Measurements from ENCODE around the gene IGSF9.

The IGSF9 gene

DNA sequence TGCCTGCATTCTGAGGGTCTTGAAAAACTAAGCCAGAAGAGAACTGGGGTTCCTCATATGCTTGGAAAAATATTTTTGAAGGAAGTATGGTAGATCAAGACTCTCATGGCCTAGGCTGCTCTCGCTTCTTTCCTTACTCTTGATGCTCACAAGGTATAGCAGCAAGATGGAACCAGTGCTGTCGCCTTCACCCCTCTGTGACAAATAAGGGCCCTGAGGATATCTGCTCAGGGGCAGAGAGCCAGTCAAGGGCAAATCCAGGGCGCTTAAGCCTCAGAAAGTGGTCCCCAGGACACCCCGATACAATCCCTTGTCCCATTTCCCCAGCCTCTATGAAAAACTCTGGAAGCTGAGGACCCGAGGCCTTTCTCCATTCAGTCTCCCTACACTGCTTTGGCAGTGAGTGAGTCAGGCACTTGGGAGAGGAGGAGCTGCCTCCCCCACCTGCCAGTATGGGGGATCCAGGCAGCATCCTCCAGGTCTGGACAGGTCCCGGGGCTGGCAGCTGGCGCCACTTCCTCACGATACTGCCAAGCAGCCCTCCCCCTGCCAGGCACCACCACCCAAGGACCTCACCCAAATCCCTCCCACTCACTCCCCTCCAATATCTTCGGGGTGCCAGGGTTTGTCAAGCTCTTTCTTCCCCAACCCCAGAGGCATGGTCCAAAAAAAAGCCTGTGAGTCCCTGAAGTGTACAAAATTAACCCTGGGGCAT, 1.3 kb downstream of the IGSF9 start:
- no peak for DNase-seq

DNA sequence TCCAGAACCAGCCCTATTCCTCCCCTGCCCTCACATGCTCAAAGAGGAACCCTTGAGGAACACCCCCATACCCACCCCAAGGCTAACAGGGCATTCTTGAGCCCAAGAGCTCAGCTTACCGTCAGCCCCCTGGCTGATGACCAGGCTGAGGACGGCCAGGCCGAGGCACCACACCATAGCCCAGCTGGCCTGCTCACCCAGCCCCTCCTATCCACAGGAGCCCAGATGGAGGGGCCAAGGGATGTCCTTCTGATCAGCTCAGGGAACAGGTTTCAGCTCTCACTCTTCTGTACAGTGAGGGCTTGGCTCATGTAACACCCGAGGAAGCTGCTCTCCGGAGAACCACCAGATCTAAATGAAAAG, 2.2 kb downstream of the IGSF9 start:
- no peak for DNase-seq

DNA sequence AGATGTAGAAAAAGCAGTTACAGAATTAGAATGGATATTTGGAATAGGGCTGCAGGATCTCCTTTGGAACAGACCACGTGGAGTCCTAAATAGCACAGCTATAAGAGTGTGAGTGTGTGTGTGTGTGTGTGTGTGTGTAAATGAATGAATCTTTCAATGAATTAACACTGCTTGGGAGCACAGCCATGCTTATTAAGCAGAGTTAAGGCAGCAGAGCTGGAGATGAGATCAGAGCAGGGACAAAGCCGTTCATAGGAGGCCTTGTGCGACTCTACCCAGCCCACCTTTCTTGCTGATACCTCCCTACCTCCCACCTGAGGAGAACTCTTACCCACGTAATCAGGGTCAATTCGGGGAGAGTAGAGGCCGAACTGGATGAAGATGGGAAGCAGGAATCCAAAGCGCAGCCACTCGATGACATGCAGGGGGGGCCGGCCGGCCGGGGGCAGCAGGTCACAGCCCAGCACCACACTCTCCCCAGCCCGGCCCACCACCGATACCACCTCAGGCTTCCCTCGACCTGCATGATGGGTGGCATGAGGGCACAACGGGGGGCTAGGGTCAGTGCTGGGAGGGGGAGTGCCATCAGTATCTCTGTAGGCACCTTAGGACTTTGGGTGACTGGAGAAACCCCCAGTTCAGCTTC, 2.7 kb downstream of the IGSF9 start:
- DNase-seq = no peak

DNA sequence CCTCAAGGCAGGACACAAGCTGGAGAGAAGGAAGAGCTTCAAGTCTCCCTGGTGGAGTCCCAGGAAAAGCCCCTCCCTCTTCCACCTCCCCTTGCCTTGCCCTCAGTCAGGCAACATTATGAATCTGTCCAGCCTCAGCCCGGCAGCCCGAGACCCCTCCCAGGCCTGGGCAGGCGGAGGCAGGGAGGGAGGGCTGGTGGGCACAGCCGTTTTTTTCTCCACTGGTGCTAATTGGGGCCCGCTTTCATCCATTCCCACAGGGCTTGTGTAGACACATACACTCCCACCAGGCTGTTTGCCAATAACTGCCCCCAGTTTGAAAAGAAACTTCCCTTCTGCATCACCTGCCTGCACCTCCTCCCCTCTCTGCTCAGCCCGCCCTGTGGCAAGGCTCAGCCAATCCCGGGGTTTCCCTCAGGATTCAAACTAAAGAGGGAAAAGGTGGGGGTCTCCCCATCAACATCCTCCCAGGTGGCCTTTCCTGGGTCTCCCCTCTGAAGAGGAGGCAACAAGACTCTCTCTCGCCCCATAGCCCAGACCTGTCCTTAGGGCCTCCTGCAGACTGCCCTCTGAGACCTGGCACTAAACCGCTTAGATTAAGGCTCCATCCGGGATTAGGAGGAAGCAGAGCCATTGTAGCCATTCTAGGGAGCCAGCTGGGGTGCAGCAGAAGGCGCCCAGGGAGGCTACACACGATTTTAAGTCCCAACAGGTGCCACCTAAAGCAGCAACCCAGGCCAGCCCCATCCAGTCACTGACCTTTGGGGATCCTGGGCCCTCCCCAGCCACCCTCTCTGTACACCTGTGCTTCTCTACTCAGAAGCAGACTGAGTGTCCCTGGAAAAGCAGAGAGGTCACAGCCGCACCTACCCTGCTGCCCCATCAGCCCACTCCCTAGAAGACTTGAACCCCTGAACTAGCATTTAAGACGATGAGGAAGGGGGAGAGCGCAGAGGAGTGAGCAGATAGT, 3.5 kb downstream of the IGSF9 start:
- no peak for DNase-seq

DNA sequence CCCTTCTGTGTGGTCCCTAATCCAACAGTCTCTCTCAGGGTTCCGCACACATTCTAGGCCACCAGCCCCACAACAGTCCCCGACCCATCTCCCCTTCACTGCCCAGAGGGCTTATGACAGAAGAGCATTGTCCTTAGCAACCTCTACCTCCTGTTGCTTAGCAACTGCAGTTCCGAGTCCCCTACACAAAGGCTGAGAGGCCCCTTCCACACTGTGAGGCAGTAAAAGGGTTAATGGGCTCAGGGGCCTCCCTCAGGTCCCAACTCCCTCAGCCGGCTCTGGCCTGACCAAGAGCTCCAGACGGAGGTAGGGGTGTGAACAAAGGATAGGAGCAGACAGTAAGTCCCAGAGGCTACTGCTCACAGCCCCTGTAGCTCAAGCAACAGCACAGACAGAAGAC, 4.3 kb downstream of the IGSF9 start:
- no peak for DNase-seq

DNA sequence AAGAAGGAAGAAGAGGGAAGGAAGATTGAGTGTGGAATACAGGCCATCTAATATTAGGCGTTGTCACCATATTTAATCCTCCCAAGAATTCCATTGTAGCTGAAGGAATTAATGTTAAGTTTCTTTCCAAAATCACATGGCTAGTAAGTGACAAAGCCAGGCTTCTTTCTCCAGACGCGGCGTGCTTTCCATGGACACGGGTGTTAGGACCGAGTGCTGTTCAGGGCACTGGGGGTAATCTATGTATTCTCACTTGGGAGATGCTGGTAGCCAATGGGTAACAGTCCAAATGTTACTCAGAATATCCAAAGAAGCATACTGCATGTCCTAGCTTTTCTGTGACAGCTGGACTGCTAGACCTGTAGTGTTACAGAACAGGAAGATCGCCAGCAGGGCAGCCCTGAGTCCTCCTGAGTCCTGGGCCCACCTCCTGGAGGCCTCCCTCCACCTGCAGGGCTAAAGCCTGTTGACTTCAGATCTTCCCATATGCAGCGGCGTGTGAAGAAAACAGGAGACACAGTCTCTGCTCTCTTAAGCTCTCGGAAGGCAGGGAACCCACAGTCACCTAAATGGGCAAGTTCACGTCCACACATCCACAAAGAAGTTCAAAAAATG, 5.3 kb downstream of the IGSF9 start:
- no peak for DNase-seq

DNA sequence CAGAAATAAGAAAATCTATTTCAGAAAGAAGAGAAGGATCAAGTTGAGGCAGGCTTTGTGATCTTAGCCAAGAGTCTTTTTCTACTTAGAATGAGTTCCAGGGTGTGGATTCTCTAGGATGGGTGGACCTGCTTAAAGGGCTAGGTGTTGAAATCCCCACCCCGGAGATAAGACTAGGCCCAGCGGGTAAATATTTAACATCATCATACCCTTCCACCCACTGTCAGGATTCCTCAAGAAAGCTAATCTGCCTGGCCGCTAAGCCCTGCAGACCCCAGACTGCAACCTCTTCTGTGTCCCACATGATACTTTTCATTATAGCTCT, 5.8 kb downstream of the IGSF9 start:
- no peak for DNase-seq

DNA sequence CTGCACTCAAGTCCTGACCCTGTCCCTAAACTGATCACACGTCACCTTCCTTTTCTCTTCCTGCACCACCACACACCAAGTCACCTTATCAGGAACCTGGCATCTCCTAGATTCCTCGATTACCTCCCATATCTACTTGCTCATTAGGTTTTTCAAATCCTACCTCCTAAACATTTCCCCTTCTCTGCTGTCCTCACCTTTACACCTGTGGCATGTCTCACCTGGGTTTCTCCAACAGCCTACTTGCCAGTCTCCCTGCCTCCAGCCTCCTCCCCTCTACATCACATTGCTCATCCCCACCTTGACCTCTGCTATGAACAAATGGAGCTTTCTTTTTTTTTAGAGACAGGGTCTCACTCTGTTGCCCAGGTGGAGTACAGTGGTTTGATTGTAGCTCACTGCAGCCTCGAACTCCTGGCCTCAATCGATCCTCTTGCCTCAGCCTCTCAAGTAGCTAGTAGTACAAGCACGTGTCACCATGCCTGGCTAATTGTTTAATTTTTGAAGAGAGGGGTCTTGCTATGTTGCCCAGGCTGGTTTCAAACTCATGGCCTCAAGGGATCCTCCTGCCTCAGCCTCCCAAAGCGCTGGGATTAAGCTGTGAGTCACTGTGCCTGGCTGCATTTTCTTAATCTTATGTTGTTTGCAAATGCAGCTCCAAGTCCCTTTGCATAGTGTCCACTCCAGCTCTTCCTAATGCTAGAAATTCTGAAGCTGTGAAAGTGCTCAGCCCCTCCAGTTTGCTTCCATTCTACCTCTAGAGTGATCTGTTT, 6.3 kb downstream of the IGSF9 start:
- DNase-seq = no peak

DNA sequence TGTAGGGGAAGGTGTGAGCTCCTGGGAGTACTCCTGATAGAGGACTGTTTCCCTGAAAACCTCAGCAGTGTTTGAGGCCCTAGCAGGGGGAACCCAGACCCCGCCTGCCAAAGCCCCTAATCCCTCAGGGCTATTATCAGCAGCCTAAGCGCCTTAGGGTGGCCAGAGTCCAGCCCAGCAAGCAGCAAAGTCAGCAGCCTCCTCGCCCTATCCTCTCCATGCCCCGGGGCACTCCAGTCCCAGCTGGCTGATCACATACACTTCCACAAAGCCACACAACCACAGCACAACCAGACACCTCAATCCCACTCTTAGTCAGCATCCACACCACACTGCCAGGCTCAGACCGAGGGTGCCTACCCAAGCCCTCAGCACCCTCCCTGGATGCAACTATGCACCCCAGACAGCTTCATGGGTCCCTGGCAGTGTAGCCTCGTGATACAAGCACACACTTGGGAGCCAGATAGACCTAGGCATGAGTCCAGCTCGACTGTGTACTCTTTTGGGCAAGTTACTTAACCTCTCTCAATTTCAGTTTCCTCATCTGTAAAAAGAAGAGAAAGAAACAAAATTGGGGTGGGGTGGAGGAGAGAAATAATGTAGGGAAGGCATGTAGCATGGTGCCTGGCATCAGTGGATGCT, 7.1 kb downstream of the IGSF9 start:
- DNase-seq = no peak

DNA sequence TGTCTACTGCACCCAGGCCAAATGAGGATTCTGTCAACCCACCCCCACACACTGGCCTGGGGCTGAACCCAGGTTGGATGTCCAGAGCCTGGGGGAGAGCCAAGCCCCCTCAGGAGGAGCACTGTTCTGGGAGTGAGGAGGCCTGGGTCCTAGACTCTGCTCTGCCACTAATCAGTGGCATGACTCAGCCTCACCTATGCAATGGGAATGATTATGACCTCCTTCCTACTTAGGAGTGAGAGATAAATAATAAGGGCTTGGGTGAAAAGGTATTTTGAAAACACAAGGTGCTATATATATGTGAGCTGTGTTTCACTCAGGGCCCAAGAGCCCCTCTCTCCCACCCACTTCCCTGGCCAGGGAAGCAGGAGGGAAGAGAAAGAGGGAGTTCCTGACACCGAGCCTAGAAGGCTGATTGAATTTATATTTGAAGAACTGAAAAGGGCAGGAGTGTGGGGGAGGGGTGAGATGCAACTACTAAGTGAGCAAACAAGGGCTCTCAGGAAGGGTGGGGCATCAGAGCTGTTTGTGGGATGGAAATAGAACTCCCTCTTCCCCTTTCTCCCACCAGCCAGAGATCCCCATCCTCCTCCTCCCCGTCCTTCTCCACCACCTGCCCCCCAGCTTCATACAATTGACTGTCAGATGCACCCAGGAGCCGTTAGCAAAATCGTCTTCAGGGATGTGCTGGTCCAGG, 8.2 kb downstream of the IGSF9 start:
- DNase-seq = no peak

DNA sequence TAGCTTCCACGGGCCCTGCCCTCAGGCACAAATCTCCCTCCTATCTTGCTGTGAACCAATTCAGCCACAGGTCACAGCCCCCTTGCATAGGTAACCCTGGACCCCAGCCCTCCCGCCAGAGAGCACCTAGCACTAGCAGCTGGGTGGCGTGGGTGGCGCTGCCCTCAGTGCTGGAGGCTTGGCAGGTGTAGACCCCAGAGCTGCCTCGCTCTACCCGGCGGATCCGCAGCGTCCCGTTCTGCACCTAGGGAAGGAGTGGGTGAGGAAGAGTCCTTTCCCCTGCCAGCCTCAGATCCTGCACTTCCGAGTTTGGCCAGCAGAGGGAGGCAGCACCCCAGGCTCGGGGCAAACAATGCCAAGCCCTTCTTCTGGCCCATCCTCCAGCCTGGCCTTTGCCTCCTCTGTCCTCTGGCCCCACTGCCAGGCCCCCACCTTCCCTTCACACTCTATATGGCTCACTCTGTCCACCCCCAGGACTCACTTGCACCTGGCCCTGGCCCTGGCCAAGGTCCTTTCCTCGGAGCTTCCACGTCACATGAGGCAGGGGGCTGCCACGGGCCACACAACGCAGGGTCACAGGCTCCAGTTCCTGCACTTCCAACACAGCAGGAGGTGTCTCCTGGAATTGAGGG, 9.0 kb downstream of the IGSF9 start:
- DNase-seq = peak; percentile 86

DNA sequence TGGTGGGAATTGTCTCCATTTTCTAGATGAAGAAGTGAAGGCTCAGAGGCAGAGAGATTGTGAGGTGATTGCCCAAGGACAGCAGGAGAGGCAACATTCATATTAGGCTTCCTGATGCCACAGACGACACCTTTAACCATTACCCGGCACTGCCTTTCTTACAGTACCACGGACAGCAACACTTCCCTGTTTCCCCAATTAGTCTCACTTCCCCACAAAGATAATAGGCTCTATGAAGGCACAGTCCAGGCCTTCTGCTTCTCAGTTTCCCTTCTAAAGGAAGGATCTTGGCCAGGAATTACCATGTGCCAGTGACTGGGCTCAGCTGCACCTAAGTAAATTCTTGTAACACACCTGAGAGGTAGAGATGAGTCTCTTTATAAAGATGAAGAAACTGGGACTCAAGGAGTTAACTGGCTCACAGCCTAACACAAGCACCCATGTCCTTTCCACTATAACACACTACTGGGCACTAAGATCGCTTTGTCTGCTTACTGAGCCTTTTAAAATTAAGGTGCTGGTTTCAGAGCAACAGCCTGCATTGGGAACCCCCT, 9.6 kb downstream of the IGSF9 start:
- DNase-seq = no peak

DNA sequence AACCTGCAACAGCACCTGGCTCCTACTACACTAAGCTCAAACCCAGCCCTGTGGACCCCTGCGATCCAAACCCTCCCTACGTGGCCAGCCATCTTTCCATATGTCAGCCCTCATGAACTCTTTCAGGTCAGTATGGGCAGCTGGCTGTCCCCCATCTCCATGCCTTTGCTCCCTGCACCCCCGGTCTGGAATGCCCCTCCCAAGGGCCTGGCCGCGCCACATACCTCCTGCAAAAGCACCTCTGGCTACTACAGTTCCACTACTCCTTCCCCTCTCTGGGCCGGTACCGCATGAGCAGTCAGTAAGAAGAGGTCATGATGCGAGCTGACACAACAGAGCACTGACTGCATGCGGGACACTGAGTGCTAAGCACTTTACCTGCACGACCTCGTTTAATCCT, 10.1 kb downstream of the IGSF9 start:
- DNase-seq = no peak

DNA sequence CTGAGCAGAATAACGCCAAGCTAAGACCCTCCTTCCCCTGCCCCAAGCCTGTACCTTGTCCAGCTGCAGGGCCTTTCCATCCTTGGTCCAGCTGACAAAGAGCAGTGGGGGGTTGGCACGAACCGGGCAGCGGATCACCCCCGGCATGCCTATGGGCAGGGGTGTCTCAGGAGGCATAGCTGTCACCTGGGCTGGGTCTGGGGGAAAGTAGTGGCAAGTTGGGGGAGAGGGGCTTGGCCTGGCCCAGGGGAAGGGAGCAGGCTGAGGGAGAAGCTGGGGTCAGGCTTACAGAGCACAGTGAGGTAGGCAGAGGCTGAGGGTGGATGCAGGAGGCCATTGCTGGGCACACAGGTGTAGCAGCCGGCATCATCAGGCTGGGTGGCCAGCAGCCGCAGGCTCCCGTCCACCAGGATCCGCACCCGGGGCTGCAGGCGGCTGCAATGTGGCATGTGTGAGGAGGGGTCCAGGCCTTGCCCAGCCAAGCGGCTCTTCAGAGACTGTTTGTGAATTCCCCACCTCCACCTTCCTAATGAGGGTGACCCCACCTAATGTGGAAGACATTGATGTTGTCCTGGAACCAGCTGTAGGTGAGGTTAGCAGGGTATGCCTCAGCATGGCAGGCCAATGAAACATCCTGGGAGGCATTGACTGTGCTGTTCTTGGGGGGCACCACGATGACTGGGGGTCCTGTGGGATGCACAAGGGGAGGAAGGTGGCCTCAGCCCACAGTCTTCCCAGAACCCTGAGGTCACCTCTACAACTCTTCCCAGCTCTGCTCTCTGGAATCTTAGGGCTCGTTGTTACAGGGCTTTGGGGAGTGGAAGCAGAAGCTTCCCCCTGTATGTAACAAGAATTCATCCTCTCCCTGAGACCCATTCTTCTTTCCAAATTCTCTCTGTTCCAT, 11.0 kb downstream of the IGSF9 start:
- no peak for DNase-seq

DNA sequence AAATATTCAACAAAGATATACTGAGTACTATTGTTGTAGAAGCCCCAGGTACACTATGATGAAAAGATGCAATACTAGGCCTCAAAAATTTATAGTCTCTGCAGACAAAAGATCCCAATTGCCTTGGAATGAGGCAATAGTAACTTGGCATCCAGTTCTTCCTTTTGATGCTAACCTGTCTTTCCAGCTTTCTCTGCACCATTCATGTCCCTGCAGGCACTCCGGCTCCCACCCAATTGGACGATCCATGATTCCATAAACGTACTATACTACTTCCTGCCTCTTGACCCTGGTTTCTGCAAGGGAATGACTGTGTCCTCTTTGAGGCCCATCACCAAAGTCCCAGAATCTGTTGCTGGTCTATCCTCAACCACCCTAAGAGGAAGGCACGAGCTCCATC, 12.1 kb downstream of the IGSF9 start:
- DNase-seq = no peak

DNA sequence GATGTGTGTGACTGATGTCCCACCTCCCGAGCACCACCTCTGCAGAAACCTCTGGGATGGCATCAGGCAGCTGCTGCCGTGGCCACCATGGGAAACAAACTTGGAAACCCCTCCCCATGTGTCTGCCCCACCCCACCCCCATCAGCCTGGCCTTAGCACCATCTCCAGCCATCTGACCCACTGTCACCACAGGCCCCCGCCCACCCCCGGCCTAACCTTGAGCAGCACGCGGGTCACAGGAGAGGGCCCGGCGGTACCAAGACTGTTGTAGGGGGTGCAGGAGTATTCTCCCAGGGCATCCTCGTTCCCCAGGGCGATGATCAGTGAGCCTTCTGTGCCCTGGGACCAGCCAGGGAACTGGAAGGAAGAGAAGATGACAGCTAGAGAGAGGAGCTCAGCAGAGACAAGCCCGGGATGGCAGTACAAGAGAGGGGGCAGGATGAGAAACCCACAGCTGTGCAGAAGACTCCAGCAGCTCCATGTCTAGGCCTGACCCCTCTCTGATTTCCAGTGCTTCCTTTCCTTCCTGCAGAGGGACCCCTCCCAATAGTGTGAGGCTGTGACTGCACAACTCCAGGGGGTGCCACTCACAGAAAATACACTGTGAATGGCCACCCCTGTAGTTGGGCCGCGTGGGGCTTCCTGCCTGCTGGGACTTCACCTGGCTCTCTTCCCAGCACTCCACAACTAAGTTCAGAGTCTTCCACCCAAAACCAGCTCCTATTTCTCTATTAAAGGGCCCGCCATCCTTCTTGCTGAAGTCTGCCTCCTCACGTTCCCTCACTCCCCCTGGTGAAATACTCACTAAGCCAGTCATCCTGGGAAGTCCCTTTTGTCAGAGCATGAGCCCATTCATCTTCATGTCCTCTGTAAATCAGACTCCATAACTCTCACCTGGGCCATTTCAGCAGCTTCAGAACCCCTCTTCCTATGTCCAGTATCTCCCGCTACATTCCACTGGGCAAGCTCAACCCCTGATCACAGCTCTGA, 12.8 kb downstream of the IGSF9 start:
- DNase-seq = no peak

DNA sequence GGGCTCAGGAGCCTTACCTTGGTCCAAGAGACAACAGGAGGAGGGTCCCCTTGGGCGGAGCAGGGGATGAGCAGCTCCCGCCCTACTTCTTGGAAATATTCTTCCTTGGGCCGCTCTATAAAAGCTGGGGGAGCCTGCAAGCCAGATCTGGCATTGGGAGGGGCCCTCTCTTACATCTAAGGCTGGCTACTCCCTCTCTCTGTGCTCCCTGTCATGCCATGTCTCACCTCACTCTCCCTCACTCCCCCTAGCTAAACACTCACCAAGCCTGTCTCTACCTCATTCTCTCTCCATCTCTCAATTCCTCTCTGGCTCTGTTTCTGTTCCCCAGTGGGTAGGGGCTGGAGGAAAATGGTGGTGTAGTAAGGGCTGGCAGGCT, 13.6 kb downstream of the IGSF9 start:
- DNase-seq = no peak

DNA sequence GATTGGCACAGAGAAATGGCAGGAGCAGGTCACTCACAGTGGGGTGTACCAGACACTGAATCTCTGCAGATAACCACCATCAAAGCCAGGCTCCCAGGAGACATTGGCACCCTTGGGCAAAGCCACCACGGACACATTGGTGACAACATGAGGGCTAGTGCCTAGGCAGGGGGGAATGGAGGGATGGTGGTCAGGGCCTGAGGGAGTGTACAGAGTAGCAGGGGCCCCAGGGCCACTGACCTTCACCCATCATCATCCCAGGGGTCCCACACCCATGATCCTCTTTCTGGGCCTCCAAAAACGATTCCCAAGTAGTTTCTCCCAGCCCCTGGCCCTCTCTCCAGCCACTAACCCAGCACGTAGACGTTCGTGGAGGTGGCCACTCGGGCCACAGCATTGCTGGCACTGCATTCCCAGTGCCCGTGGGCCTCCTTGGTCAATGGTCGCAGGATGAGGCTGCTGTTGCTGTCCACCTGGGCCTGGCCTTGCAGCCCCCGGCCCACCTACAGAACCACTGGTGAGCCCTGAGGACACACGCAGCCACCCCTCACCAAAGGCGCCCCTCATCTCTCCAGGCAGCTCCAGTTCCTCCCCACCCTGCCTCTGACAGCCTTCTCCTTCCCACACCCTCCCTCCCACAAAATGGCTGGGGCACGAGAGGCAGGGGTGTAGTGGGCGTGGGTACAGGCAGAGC, 14.2 kb downstream of the IGSF9 start:
- DNase-seq = no peak
